OCI-LY1 (cell line): ENCODE data around the gene DESI2.

Experiments
- CTCF ChIP-seq: fragments of 200-600 bp; sonication (generic), shearing (Covaris generic); IDR thresholded peaks from 2 replicates; pipeline ENCODE4 v1.5.1; 2017; ENCODE audit warnings: mild to moderate bottlenecking, antibody characterized with exemption, low read length, moderate library complexity, mixed read lengths
- EZH2 ChIP-seq: fragments of 200-600 bp; sonication (generic), shearing (Covaris generic); IDR thresholded peaks from 2 replicates; pipeline ENCODE4 v1.8.0; 2017; ENCODE audit warnings: borderline replicate concordance, mixed run types, mild to moderate bottlenecking, antibody characterized with exemption, low read length, moderate library complexity, mixed read lengths

GRCh38 chr1:244695937-244696336, 43.0 kb downstream of the DESI2 start:
- no peak for TF ChIP-seq CTCF
- no peak for TF ChIP-seq EZH2
